HG03342 (cell line): ENCODE measurements around the gene TRIM17.
"Not testable (repeated sequence)": the region's sequence is repeated elsewhere in the genome, so short reads cannot be mapped to it uniquely, and the experiment has no call there.

ENCODE experiments used
- ATAC-seq: cut with Tn5 transposase; IDR thresholded peaks from one replicate; pipeline ENCODE4 v1.9.1; 2021; ENCODE audit warnings: mild to moderate bottlenecking, moderate library complexity; ENCODE audit not compliant: unreplicated experiment

Gene TRIM17

DNA sequence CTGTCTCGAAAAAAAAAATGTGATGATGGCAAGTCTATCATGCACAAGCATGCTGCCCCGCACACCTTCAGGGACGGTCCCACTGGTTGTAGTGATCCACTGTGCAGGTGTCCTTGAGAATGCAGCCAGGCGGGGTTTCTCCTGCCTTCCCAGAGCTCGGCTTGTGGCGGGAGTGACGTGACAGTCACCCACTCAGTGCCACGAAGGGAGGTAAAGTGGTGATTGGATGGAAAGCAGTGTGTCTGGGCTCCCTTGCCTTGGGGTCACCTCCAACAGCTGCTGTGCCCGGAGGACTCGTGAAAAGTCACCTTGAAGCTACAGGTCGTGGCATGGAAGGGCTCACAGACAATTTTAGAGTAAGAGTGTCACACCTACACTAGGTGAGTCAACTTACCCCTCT is 33.5 kb upstream of the TRIM17 start:
- no peak for ATAC-seq

DNA sequence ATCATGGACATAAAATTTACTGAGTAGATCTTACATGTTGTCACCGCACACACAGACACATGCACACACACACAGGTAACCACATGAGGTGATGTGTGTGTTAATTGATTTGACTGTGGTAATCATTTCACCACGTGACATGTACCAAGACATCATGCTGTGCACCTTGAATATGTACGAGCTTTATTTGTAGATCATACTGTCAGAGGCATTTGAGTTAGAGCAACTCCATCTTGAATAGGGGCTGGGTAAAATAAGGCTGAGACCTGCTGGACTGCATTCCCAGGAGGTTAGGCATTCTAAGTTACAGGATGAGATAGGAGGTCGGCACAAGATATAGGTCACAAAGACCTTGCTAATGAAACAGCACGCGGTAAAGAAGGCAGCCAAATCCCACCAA is 31.7 kb upstream of the TRIM17 start:
- no peak for ATAC-seq

DNA sequence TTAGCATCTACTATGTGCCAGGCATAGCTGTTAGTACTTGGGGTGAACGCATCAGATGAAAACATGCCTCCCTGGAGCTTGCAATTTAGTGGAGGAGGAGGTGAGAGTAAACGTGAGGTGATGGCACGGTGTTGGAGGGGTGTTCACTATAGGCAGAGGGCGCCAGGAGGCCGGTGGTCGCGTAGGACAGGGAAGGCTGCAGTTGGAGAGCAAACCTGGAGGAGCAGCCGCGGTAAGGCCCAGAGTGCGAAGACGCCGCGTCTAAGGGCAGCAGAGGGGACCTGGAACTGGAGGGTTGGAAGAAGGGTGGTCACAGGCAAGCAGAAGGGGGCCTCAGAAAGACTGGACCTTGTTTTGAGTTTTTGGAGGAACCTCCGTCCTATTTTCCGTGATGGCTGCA is 30.2 kb upstream of the TRIM17 start:
- no peak for ATAC-seq

DNA sequence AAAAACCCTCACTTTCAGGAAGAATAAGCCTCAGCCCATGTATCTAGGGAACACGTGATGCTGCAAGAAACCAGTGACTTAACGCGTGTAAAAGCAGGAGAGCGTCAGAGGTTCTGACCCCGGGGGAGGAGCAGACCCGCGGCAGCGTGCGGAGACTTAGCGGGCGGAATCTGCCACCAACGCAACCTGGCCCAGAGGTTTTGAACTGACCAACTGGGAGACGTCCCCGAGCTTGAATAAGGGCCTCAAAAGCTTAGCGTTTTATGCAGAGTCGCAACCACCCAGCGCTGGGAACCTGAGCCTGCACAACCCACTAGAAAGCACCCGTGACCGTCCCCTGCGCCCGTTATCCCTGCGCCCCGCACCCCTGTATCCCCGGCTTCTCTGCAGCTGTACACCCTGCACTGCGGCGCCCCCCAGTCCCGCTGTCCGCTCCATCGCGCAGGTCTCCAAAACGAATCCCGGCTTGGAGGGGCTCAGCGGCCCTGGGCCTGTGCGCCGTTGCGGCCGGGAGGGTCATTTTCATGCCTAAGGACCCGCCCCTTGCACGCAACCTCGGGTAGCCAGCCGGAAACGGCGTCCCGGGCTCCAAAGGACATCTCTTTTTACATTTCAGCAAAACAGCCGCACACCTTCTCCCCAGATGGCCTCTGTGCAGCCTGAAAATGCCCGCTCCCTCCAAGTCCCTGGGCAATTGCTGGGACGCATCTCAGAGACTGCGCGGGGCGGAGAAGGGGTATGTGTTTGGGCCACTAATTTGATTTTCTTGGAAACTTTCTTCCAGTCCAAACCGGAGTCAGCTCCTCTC is 29.4 kb upstream of the TRIM17 start:
- no peak for ATAC-seq

DNA sequence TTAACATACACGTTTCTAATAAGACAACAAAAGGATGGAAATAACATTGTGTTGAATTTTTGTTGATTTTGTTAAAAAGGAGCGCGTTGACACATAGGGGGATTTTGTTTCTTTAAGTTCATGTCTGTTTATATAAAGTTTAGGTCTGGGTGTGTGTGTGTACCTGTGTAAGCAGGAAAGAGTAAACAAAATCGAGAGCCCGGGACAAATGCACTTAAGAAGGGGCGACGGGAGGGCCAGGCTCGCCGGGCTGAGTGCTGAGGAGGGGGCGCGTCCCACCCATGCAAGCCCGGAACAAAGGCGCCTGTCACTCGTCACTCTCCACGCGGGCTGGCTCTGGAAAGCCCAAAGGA is 28.8 kb upstream of the TRIM17 start:
- ATAC-seq, result no peak

DNA sequence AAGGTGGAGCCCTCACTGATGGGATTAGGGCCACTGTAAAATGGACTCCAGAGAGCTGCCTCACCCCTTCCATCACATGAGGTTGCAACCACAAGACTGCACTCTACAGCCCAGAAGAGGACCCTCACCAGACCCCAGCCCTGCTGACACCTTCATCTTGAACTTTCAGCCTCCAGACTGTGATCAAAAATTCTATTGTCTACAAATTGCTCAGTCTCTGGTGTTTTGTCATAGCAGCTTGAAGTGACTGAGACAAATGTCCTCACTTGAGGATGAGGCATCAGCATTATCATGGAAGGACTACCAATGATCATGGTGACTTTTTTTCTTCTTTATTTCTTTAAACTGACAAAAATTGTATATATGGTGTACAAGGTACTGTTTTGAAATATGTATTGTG is 26.7 kb upstream of the TRIM17 start:
- ATAC-seq, result no peak

DNA sequence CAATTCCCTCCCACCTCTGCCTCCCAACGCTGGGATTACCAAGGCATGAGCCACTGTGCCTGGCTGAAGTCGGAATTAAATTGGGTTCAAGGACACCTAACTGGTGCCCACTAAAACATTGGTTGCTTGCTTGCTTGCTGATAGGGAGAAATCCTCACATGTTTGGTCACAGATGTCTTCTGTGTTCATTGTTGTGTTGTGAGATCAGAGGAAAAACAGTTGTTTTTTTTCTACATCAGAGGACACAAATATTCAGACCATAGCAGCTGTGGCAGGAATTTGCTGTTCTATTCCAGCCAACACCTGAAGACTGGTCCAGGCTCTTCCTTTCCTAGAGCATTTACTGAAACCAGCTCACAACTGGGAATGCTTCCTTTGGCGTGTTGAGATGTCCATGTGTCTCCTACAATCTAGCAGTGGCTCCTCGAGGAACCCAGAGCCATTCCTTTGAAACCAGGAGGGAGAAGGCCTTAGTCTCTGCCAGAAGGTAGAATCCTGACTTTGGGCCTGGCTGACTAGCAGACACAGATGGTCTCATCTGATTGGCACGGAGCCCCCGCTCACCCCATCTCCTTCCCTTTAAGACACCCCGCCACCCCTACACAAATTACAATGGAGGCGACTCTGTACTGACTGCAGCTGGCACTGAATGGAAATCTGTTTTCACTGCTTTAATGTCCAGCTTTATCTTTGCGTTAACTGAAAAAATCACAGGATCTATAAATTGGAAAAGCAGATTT is 24.3 kb upstream of the TRIM17 start:
- ATAC-seq, result no peak

DNA sequence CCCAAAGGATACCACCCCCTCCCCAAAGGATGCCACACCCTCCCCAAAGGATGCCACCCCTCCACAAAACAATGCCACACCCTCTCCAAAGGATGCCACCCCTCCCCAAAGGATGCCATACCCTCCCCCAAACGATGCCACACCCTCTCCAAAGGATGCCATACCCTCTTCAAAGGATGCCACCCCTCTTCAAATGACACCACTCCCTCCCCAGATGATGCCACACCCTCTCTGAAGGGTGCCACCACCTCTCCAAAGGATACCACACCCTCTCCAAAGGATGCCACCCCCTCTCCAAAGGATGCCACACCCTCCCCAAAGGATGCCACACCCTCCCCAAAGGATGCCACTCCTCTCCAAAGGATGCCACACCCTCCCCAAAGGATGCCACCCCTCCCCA is 21.6 kb upstream of the TRIM17 start:
- no peak for ATAC-seq

DNA sequence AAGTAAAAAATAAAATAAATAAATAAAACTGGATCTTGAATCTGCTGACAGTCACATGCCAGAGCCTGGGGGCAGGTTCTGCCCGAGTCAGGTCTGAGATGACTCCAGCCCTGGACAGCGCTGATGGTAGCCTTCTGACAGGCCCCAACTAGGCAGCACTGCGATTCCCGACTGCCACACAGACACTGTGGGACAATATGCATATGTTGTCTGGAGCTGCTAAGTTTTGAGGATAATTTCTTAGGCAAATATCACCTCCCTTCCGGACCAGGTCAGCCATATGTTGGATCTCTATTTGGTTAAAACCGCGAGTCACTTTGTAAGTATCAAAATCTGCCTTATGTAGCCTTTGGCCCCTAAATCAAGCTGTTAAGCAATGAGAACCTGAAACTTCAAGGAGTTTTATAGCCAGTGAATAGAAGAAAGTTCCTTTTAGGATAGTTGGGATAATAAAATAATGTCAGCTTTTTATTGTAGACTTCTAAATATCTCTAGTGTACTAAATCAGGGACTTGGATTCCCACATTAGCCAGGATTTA is 20.8 kb upstream of the TRIM17 start:
- no peak for ATAC-seq

DNA sequence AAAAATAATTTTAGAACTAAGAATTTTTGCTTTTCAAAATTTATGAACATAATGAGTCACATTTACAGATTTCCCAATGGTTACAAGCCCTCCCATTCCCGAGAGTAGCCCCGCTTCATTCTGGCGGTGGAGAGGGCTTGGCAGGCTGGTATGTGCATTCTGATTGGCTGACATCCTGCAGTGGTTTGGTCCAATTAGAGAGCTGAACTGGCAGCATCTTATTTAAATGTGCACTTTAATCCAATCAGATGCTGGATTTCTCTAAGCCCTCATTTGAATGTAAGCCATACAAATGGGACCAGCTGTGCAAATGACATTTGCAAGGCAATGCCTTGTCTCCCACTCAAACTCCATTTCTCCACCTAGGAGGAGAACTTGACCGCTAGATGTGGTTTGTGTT is 18.0 kb upstream of the TRIM17 start:
- ATAC-seq, result no peak

DNA sequence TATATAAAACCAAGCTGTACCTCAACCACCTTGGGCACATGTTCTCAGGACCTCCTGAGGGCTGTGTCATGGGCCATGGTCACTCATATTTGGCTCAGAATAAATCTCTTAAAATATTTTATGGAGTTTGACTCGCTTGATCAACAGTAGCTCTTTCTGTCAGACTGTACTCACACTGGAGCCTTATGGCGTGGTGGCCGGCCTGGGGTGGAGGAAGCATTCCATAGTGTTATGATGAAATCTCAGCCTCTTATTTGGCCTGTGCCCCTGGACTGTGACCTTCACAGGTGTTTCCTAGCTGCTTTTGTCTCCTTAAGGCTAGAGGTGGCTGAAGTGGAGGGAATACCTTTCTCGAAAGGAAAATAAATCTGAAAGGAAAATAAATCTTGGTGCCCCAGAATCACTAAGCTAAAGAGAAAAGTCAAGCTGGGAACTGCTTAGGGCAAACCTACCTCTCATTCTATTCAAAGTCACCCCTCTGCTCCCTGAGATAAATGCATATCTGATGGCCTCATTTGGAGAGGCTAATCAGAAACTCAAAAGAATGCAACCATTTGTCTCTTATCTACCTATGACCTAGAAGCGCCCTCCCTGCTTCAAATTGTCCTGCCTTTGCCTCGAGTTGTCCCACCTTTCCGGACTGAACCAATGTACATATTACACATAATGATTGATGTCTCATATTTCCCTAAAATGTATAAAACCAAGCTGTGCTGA is 16.8 kb upstream of the TRIM17 start:
- ATAC-seq, result not testable (repeated sequence)

DNA sequence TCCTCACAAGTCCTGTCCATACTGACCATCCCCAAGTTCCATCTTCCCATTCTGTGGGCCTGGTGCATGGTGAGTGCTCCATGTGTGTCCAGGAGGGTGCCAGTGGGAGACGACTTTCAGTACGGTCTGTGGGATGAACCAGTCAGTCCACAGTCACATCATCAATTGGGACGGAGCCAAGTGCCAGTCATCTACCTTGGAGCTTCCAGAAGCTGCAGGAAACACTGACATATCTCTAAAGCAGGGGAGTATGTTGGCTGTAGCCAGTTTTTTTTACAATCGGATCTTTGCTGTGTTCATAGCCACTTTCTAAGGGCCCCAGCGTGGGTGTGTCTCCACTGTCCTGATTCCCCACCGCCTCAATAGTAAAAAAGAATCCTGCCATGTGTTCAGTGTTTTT is 13.6 kb upstream of the TRIM17 start:
- no peak for ATAC-seq

DNA sequence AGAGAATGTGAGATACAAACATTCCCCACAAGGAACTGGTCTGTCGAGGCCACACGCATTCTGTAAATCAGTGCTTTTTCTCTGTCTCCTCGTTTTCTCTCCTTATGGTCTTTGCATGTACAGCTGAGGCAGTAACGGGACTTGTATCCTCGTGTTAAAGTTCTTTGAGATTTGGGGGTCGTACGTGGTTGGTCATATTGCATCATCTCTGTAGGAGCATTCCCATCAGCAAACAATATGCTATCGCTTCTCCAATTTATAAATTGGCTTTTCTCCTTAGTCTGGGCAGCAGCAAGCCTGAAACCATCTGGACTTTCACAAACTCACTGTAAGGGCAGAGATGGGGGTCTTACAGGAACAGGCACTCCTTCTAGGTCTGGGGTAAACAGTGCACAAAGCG is 13.0 kb upstream of the TRIM17 start:
- ATAC-seq, result no peak

DNA sequence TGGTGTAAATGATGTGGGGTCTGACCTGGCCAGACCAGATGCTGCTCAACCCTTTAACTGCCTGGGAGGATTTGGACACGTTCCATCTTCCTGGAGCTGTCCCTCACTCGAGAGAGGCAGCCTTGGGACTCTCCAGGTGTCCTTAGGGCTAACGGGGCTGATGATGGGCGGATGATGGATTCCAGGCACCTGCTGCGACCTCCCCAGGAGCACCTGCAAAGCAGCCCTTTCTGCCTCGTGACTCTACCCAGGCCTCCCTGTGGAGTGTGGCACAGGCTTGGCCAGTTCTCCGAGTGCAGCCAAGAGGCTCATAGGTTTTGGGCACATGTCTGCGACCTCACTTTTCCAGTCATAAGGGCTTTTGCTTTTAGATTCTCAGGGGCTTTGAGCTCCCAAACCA is 12.3 kb upstream of the TRIM17 start:
- no peak for ATAC-seq

DNA sequence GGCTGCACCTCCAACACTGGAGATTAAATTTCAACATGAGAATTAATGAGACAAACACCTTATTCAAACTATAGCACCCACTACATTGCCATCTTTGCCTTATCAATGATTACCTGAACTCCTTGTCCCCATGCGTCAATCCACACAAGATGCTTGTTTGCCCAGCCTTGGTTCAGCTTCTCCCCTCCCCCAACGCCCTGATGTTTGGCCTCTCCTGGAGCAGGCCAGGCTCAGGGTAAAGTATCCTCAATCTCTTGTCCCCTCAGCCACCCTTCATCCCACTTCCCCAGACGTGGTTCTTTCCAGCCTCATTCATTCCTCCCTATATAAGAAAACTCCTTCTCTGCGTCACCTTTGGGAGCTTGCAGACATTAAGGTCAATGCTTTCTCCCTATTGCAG is 11.8 kb upstream of the TRIM17 start:
- no peak for ATAC-seq

DNA sequence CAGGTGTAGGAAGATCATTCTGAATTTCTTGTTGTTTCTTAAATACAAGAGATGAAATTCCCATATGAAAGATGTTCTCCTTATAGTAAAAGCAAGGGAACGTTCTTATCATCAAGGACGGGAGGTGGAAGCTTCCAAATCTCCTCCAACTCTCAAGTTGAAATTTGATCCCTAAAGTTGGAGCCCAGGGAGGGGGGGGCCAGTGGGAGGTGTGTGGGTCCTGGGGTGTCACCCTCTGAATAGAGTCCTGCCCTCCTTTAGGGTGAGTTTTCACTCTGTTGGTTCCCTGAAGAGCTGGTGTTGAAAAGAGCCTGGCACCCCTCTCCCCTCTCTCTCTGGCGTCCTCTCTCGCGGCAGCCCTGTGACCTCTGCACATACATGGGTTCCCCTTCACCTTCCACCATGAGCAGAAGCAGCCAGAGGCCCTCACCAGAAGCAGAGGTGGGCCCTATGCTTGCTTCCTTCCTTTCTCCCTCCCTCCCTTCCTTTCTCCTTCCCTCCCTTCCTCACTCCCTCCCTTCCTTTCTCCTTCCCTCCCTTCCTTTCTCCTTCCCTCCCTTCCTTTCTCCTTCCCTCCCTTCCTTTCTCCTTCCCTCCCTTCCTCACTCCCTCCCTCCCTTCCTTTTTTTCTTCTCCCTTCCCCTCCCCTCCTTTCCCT is 10.0 kb upstream of the TRIM17 start:
- no peak for ATAC-seq

DNA sequence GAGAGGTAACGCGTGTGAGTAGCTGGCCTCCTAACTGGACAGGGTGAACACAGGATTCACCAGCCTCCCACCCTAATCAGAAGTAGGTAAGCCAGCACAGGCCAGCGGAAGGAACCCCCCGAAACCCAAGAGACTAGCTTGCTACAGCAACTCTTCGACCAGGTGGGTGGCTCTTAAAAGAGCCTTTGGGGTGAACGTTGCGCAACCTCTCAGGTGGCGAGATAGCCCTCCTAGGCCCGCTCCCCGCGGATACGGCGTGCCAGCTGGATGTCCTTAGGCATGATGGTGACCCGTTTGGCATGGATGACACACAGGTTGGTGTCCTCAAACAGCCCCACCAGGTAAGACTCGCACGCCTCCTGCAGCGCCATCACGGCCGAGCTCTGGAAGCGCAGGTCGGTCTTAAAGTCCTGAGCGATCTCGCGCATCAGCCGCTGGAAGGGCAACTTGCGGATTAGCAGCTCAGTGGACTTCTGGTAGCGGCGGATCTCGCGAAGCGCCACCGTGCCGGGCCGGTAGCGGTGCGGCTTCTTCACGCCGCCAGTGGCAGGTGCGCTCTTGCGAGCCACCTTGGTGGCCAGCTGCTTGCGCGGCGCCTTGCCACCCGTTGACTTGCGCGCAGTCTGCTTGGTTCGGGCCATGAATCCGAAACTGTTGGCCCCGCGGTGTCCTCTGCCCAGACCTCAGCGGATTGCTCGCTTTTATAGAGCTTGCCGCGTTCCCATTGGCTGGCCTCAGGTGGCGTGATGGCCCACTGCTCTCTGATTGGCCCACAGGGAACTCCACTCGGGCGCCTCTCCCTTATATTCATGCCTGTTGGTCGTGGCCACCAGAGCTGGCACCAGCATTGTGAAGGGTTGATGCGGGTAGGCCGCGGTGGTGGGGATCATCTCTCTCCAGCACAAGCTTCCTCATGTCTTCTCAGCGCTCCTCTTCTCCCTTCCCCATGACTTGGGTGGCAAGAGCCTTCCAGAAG is 8.3 kb upstream of the TRIM17 start:
- no peak for ATAC-seq

DNA sequence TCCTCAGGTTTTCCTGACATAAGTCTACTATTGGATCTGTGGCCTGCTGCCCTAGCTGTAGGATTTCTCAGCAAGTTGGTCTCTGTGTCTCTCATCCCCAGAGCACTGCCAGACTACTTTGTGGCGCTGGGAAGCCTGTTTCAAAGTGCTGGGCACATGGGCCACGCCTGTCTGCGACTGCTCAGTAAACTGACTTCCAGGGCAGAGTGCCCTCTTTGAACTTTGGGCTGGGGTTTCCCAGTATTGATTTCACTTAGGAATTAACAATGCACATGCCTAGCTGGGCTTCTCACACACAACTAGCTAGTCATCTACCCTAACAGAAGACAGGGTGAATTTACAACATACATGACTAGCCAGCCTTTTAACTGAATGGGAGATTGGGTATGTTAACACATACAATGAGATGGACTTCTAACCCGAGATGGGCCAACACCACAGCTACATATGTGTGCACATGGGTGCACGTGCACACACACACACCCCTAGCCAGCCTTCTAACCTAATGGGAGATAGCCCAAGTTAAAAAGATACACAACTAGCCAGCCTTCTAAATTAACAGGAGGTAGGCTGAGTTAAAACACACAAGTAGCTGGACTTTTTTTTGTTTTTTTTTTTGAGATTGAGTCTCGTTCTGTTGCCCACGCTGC is 6.9 kb upstream of the TRIM17 start:
- no peak for ATAC-seq

DNA sequence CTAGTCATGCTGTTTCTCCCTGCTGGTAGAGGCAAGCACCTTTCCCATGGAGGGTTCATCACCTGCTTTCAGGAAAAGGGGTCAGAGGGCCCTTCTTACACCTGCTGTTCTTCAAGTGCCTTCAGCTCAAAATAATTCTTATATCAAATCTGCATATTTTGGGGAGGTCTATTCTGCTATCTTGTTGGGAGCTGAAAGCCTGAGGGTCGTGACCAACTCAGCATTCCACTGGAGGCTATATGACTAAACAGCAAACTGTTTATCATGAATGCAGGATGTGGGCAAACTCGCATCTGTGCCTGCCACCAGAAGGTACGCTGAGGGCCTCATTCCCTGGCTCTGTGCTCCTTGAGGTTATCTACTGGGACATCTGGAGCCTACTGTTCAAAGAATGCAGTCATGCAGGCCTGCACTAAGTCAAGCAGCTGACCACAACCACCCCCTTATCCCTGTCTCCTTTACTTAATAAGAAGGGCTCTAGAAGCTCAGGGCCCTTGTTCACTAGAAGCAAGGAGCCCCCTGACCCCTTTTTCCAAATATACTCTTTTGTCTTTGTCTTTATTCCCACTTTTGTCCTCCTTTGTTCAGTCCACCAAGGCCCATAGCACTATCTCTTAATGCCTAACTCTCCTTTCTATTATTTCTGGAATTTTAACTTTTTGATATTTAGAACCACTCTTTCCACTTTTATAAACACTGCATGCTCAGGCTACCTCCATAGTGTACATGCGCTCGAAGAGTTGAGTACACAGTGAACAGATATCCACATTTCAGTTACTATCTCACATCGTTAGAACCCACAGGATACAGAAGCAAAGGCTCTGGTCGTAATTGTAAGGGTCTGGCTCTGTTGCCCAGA is 4.5 kb upstream of the TRIM17 start:
- no peak for ATAC-seq
